IMR-90 (cell line): Measurements from ENCODE around the gene MDM4. TPM values are rescaled to one million over a fixed set of nuclear protein-coding genes. Genes with fewer than 3 reads are reported as not detected.

Experiments
- ATAC-seq: fragments of 200-7000 bp; cut with Tn5 transposase; 2 replicates; pipeline ENCODE4 v1.9.1; 2020; ENCODE audit warnings: low read depth, mild to moderate bottlenecking, moderate library complexity
- BruUV-seq: library from RNA; stranded (reverse); fragments of 400-500 nt; replicated peaks from 2 replicates; lab custom pipeline; 2021; lab: Mats Ljungman, UMichigan
- CTCF ChIA-PET: fragments of 300-600 bp; formaldehyde crosslinking; extraction: SDS; loops from one replicate; lab custom pipeline; 2021; ENCODE audit warnings: antibody characterized with exemption; lab: Yijun Ruan, JAX
- POLR2A ChIA-PET: fragments of 300-600 bp; sonication (Branson Sonifier 250); formaldehyde crosslinking; loops from one replicate; lab custom pipeline; 2022; ENCODE audit warnings: antibody characterized with exemption; ENCODE audit not compliant: unreplicated experiment; lab: Charles Lee
- DNase-seq: peaks from one replicate; pipeline ENCODE4 v3.0.0; 2013
- H2AFZ ChIP-seq: replicated peaks from 2 replicates; pipeline ENCODE3; 2013; ENCODE audit warnings: low read length, mild to moderate bottlenecking; ENCODE audit not compliant: poor library complexity
- H2AK5ac ChIP-seq: 2 replicates; pipeline ENCODE4 v1.6.1; 2013; ENCODE audit warnings: low read depth, low read length, inconsistent platforms
- H2AK9ac ChIP-seq: replicated peaks from 2 replicates; pipeline ENCODE3; 2013; ENCODE audit warnings: mild to moderate bottlenecking, low read depth, low read length, moderate library complexity; ENCODE audit not compliant: poor library complexity
- H2BK120ac ChIP-seq: 2 replicates; pipeline ENCODE4 v1.6.1; 2013; ENCODE audit warnings: low read depth, low read length, inconsistent platforms
- H2BK15ac ChIP-seq: 3 replicates; pipeline ENCODE4 v1.6.1; 2013; ENCODE audit warnings: low read depth, low read length, inconsistent platforms
- H2BK20ac ChIP-seq: 2 replicates; pipeline ENCODE4 v1.6.1; 2013; ENCODE audit warnings: low read depth, mild to moderate bottlenecking, inconsistent platforms, low read length, moderate library complexity
- H2BK5ac ChIP-seq: 2 replicates; pipeline ENCODE4 v1.6.1; 2013; ENCODE audit warnings: mild to moderate bottlenecking, low read depth, low read length, inconsistent platforms; ENCODE audit not compliant: poor library complexity, severe bottlenecking
- H3K14ac ChIP-seq: replicated peaks from 2 replicates; pipeline ENCODE4 v1.6.1; 2013; ENCODE audit warnings: low read depth, low read length, inconsistent platforms
- H3K18ac ChIP-seq: 2 replicates; pipeline ENCODE4 v1.6.1; 2013; ENCODE audit warnings: low read depth, low read length, control low read depth
- H3K23ac ChIP-seq: 2 replicates; pipeline ENCODE4 v1.6.1; 2013; ENCODE audit warnings: low read depth, low read length, inconsistent platforms
- H3K27ac ChIP-seq: 2 replicates; pipeline ENCODE4 v1.5.1; 2013; ENCODE audit warnings: mild to moderate bottlenecking, control low read depth, low read length; ENCODE audit not compliant: insufficient read depth
- H3K27me3 ChIP-seq: 2 replicates; pipeline ENCODE4 v1.6.1; 2013; ENCODE audit warnings: low read length; ENCODE audit not compliant: control insufficient read depth, insufficient read depth
- H3K36me3 ChIP-seq: 2 replicates; pipeline ENCODE4 v1.6.1; 2013; ENCODE audit warnings: low read length, mixed read lengths; ENCODE audit not compliant: control insufficient read depth, insufficient read depth
- H3K4ac ChIP-seq: 2 replicates; pipeline ENCODE4 v1.6.1; 2013; ENCODE audit warnings: low read depth, low read length, inconsistent platforms
- H3K4me1 ChIP-seq: 2 replicates; pipeline ENCODE4 v1.6.1; 2013; ENCODE audit warnings: low read length, mixed read lengths; ENCODE audit not compliant: control insufficient read depth, insufficient read depth
- H3K4me2 ChIP-seq: 2 replicates; pipeline ENCODE4 v1.6.1; 2013; ENCODE audit warnings: low read depth, mild to moderate bottlenecking, control low read depth, low read length, moderate library complexity
- H3K4me3 ChIP-seq: 2 replicates; pipeline ENCODE4 v1.5.1; 2013; ENCODE audit warnings: low read depth, mild to moderate bottlenecking, control low read depth, low read length, moderate library complexity; ENCODE audit not compliant: insufficient read depth
- H3K56ac ChIP-seq: 2 replicates; pipeline ENCODE4 v1.6.1; 2013; ENCODE audit warnings: low read length, inconsistent platforms; ENCODE audit not compliant: insufficient read depth; ENCODE audit errors: extremely low read depth
- H3K79me1 ChIP-seq, 2 experiments: 2 replicates each; pipeline ENCODE4 v1.6.1; 2013; ENCODE audit warnings: low read length in 2 of 2, inconsistent platforms in 1 of 2, low read depth in 1 of 2
- H3K9ac ChIP-seq: 2 replicates; pipeline ENCODE4 v1.6.1; 2013; ENCODE audit warnings: low read depth, low read length, control low read depth
- H3K9me1 ChIP-seq: 2 replicates; pipeline ENCODE4 v1.6.1; 2013; ENCODE audit warnings: low read length, inconsistent platforms; ENCODE audit not compliant: insufficient read depth
- H3K9me3 ChIP-seq: 2 replicates; pipeline ENCODE4 v1.6.1; 2013; ENCODE audit warnings: low read length; ENCODE audit not compliant: control insufficient read depth, insufficient read depth
- H4K20me1 ChIP-seq: 2 replicates; pipeline ENCODE4 v1.6.1; 2013; ENCODE audit warnings: low read length, inconsistent platforms; ENCODE audit not compliant: insufficient read depth
- H4K5ac ChIP-seq: 2 replicates; pipeline ENCODE4 v1.6.1; 2013; ENCODE audit warnings: mild to moderate bottlenecking, low read depth, low read length, control low read depth
- H4K8ac ChIP-seq, 2 experiments: 2 replicates each; pipeline ENCODE4 v1.6.1; 2013; ENCODE audit warnings: low read depth in 2 of 2, low read length in 2 of 2, control low read depth in 1 of 2, inconsistent platforms in 1 of 2
- H4K91ac ChIP-seq: 2 replicates; pipeline ENCODE4 v1.6.1; 2013; ENCODE audit warnings: low read depth, low read length, inconsistent platforms; ENCODE audit not compliant: insufficient read depth
- MAFK ChIP-seq: IDR thresholded peaks from 2 replicates; pipeline ENCODE4 v1.6.1; 2012; ENCODE audit warnings: low read depth, low read length, improper control_type of control experiment
- MAZ ChIP-seq: IDR thresholded peaks from 2 replicates; pipeline ENCODE4 v1.6.1; 2012; ENCODE audit warnings: low read depth, mild to moderate bottlenecking, low read length, improper control_type of control experiment, moderate library complexity, borderline replicate concordance
- NFE2L2 ChIP-seq: fragments of 150-350 bp; IDR thresholded peaks from 2 replicates; pipeline ENCODE4 v1.6.1; 2016; ENCODE audit warnings: low read depth, mild to moderate bottlenecking, low read length
- RAD21 ChIP-seq: IDR thresholded peaks from 2 replicates; pipeline ENCODE4 v1.6.1; 2012; ENCODE audit warnings: low read length, improper control_type of control experiment
- RFX5 ChIP-seq: IDR thresholded peaks from 2 replicates; pipeline ENCODE4 v1.8.0; 2012; ENCODE audit warnings: low read depth, mild to moderate bottlenecking, low read length, moderate library complexity
- WGBS, 2 experiments: methylation state at CpG; one replicate each; pipeline versions ENCODE4 v1.1.5 to v1.1.7; 2013; ENCODE audit warnings: missing lambda C conversion rate in 2 of 2; ENCODE audit not compliant: insufficient read length in 1 of 2; ENCODE audit errors: extremely low coverage in 2 of 2; 5-methylcytosine and 5-hydroxymethylcytosine counted together
- dilution Hi-C: fragments of 300-500 bp; cut with HindIII; formaldehyde crosslinking; loops from one replicate; pipeline ENCODE4 v1.14.3; 2018; ENCODE audit warnings: low sequenced_read_pairs; ENCODE audit not compliant: unreplicated experiment
- in situ Hi-C: fragments of 300-500 bp; cut with MboI; formaldehyde crosslinking; loops from 3 replicates; pipeline ENCODE4 v1.14.3; 2019; ENCODE audit warnings: low sequenced_read_pairs, inconsistent platforms, mixed read lengths
- intact Hi-C: fragments of 100-400 bp; cut with micrococcal nuclease; formaldehyde crosslinking; loops from 2 replicates; pipeline ENCODE4 v1.10.0; 2022
- polyA plus RNA-seq, 3 experiments: library from polyadenylated mRNA; depleted of rRNA; stranded (reverse); fragments of >200 nt; gene quantifications; 2 replicates each; pipeline ENCODE4 v1.2.3, GENCODE V29; 2012; ENCODE audit warnings: low replicate concordance in 1 of 3
- total RNA-seq: library from RNA; depleted of rRNA; stranded (reverse); fragments of >200 nt; gene quantifications from 2 replicates; pipeline ENCODE4 v1.2.3, GENCODE V29; 2012

MDM4 gene
- total and polyA plus RNA-seq, 2 of the 4 experiments (the other 2 are of a cell fraction): 7.4 to 20.1 TPM

DNA sequence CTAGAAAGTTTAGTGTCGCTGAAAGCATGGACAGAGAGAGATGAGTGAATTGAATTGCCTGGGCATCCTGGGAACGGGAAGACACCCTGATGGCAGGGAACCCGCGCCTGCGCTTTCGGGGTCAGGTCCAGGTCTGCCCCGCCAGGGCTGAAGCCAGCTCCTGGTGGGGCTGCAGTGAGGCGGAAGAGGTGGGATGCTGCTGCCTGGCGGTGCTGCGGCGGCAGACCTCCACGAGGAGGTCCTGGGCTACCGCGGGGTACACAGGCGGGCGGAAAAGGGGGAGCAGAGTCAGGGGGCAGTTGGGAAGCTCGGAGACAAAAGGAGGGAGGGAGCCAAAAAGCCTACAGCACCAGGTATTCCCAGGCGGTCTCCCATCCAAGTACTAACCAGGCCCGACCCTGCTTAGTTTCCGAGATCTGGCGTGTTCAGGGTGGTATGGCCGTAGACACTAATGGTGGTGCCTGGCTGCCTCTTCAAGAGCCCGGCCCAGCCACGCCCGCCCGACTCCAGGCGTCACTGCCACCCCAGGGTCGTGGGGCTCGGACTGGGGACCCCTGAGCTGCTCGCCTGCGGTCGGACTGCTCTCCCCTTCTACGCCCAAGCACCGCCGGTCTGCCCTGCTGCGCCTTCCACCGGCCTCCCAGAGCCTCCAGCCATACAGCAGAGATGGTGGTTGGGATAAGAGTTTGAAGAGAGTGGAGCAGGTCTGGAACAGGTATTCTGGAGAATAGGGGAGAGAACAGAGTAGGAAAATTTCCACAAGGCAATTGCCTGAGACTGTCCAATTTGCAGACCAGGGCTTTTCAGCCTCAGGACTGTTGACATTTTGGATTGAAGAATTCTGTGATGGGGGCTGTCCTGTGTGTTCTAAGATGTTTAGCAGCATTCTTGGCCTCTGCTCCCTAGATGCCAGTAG, 46.1 kb downstream of the MDM4 start (continued):
- TF ChIP-seq RFX5 (no peak), MAFK (no peak)

DNA sequence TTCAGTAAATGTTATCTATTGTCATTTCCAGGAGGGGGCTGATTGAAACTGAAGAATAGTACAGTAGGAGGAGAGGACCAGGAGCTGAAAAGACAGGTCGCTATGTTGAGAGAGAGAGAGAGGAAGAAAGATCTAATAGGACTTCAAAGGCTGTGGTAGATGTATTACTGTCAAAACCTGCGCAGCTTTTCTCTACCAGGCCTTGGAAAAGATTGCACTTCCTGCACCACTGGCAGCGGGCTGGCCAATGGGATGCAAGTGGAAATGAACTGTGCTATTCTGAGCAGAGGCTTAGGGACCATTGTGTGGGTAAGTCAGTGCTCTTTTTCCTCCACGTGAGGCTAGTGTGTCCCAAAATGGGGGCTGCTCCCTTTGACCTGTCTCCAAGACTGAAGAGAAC, 47.1 kb downstream of the MDM4 start:
- Histone ChIP-seq H4K91ac (no peak overlapping the region), H2AK9ac (no peak overlapping the region), H2BK120ac (no peak overlapping the region), H4K8ac (no peak overlapping the region), H3K4ac (no peak overlapping the region), H3K23ac (no peak overlapping the region), H3K9me3 (no peaks in the 10 kb centered on the region), H3K36me3 (peaks cover 2% of the 10 kb centered on the region; the same call in 1 of the 2 replicates), H3K9me1 (peaks cover 8% of the 10 kb centered on the region), H3K18ac (no peak overlapping the region), H3K27me3 (no peaks in the 10 kb centered on the region), H2BK20ac (no peak overlapping the region), H3K14ac (no peak overlapping the region), H3K4me2 (no peak overlapping the region), H4K20me1 (no peaks in the 10 kb centered on the region), H3K27ac (no peak overlapping the region), H4K5ac (no peak overlapping the region), H2AK5ac (no peak overlapping the region), H2AFZ (no peak overlapping the region), H3K56ac (no peak overlapping the region), H2BK15ac (no peak overlapping the region), H3K9ac (no peak overlapping the region), H3K4me1 (peaks cover 5% of the 10 kb centered on the region; the same call in 1 of the 2 replicates), H3K4me3 (no peak overlapping the region), H2BK5ac (no peak overlapping the region), H3K79me1 (no peaks in the 10 kb centered on the region; a peak in 1 of 4 replicates)
- DNase-seq (no peak), ATAC-seq (no peak)
- 88% methylated on average over 1 of the region's 4 CpGs; no CpG with 5 or more reads in 1 of the 2 experiments for WGBS, 2 experiments
- dilution Hi-C loops: no loop called here
- in situ Hi-C loops: no loop called here
- intact Hi-C loops: no loop called here
- ChIA-PET POLR2A (no interaction called here), CTCF (interaction anchor here (1.1 kb wide), 1 partner anchor 244 kb away, joined by 11 read pairs; no protein-coding TSS in a partner anchor)
- no TSS peak for BruUV-seq
- TF ChIP-seq RAD21: no peak
- TF ChIP-seq NFE2L2: no peak
- no peak for TF ChIP-seq MAZ
